ENCODE data around the gene JAKMIP1. TPM values are rescaled to one million over a fixed set of nuclear protein-coding genes. Genes with fewer than 3 reads are reported as not detected.

JAKMIP1 gene
- total RNA-seq, 1 donor from 2014 or later: 0.10 TPM

DNA sequence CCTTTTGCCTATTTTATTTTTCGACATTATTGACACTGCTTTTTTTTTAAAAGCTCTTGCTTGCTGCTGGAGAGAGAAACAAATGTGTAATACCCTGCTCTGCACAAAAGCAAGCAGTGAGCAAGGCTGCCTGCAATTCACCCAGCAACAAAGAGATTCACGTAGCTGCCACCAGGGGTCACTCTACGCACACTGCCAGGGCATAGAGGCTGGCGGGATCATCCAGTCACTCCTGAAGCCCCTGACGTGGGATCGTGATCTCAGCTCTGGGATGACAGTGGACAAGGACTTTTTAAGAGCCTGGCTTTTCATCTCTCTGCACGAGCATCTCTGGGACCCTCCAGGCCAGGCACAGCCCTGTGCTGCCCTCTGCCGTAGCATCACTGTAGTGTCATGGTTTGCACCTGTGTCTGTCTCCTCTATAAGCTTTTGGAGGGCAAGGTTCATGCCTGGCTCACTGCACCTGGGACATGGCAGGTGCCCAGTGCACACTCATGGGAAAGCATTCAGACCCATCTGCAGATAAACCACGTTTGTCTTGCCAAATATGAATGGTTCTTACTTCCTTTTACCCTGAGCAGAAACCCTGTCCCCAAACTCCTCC, 201.9 kb downstream of the JAKMIP1 start:
- peak; percentile 79 for DNase-seq (ENCODE audit: low spot score)

DNA sequence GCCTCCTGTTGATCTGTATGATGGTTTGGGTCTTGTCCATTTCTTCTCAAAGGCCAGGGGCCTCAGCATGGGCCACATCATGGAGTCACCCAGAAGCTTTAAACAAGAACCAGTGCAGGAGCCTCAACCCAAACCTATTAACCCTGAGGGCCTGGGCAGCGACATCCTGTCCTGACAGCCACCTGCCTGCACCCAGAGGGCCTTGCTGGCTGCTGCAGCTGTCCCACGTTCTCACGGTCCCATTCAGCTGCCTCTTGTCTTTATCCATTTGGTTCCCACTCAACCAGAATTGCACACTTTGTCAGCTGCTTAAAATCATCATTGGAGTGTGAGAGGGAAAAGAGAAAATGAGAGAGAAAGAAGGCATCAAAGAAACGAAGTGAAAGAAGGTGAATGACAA, 203.7 kb downstream of the JAKMIP1 start:
- DNase-seq (ENCODE audit: low spot score): no peak

DNA sequence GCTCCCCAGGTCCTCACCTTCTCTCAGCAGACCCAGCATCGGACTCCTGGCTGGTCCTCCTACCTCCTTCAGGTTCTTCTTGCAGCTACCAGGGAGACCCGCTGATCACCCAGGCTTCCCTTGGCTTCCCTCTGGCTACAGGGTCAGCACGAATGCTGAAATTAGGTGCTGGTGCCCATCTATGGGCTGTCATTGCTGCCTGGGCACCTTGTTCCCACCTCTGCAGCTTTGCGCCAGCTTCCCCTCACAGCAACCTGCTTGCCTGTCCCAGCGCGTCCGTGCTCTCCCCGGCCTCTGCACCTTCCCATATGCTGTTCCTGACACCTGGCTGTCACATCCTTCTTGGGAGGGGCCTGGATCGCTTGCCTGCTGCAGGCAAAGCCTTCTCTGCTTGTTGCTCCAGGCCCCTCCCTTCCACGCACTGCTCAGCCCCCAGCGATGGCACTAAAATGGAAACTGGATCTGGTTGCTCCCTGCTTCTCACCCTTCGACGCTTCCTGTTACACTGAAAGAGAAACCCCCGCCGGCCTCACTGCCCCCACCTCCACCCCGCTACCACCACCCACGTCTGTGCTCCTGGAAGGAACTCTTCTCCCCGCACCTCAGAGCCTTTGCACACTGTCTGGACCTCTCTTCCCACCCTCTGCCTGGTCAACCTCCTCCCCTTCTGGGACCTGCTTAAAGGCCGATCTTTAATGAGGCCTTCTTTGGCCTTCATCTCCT, 204.3 kb downstream of the JAKMIP1 start:
- DNase-seq (ENCODE audit: low spot score): peak; percentile 82

DNA sequence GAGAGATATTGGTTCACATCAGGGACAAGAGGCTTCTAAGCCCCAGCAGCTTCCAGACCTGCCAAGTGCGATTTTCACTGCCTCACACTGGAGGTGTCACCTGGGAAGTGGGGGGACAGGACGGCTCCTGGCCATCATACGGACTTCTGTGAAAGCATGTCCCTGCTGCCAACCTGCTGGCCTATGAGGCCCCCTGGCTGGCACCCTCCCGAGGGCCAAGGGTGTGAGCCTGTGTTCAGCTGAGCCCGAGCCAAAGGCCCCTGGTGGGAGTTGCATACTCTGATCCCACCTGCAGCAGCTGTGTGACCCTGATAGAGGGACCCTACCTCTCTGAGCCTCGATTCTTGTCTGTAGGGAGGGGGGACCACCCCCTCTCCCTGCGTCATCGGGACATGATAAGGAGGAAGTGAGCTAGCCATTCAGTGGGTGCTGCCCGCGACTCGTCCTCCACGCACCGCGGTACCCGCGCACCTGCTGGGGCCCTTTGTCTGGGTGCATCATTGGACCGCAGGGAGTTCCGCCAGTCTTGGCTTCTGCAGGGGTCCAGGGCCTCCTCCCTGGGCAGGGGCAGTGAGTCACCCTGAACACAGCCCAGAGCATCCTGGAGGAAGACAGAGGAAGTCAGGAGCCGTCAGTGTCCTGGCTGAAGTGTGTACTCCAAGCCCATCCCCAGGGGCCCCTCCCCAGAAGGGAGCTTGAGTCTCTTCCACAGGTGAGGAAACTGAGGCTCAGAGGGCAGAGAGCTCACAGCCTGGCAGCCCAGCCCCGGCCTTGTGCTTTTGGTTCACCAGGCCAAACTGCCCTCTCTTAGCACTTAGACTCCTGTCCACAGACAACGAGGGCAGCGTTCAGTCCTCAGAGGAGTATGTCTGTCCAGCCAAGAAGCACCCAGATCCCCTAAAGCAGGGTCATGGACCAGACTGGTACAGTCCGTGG, 206.2 kb downstream of the JAKMIP1 start:
- peak; percentile 78 for DNase-seq (ENCODE audit: low spot score)

DNA sequence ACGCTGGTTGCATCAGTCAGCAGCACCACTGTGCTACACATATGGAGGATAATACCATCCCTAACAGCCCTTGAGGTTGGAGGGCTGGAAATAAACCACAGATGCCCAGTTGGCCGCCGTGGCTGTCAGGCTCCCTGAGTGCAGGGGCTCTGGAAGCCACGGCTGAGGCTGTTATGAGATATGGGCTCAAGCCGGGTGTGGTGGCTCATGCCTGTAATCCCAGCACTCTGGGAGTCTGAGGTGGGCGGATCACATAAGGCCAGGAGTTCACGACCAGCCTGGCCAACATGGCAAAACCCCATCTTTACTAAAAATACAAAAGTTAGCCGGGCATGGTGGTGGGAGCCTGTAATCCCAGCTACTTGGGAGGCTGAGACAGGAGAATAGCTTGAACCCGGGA, 207.0 kb downstream of the JAKMIP1 start:
- DNase-seq (ENCODE audit: low spot score): peak; percentile 85

DNA sequence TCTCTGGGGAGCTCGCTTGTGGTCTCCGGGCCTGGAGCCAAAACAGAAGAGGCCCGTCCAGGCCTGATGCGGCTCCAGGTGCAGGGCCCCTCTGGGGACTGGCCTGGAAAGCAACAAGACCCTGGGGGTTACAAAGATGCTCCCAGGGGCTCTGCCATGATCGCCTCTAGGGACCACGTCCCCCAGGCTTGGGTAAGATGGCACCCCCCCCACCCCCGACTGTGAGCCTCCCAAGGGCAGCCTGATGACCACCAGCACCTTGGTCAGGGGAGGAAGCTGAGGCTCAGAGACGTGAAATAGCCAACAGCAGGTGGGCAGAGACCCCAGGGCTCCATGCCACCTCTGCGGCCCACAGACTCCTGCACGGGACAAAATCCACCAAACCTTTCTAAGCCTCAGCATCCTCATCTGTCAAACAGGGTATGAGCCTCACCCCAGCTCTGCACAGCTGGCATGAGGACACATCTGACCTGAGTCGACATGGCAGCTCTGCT, 207.5 kb downstream of the JAKMIP1 start:
- peak; percentile 60 for DNase-seq (ENCODE audit: low spot score)

DNA sequence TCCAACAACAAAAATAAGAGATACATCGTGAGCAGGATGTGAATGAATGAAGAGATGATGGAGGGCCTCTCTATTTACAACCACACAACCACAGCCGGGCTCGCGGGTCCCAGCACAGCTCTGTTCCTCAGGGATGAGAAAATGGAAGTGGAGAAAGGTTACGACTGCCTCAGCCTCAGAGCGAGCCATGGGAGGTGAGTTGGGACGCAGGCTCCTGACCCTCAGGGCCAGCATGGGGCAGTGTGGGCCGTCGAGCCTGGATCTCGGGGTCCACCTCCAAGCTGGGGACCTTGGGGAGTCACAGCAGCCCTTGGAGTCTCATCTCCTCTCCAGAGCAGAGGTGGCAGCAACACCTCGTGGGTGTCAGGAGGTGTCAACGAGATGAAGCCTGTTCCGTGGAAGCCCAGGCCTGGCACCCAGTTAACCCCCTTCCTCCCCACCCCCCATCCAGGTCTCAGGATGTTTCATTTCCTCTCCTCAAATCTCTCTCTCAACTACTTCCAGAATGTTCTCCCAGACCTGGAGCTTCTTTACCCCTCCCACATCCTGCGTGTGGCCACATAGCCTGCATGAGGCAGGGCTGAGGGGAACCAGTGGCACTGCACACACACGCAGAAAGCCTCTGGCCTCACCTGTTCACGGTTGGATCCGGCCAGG, 208.1 kb downstream of the JAKMIP1 start:
- DNase-seq (ENCODE audit: low spot score): peak; percentile 67

DNA sequence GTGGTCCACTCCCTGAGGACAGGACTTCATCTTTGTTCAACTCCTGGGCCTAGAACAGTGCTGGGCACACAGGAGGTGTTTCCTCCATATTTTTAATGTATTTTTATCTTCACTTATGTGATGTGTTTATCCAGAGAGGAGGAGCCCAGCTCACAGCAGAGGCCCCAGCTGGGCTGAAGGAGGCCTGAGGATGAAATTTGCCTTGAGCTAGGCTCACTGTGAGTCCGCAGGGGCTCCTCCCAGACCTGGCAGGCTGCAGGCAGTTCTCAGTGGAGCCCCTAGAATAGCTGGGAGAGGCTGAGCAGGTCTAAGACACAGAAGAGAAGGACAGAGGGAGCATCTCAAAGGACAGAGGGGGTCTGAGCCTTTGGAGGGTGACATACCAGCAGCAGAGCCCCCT, 208.9 kb downstream of the JAKMIP1 start:
- no peak for DNase-seq (ENCODE audit: low spot score)

DNA sequence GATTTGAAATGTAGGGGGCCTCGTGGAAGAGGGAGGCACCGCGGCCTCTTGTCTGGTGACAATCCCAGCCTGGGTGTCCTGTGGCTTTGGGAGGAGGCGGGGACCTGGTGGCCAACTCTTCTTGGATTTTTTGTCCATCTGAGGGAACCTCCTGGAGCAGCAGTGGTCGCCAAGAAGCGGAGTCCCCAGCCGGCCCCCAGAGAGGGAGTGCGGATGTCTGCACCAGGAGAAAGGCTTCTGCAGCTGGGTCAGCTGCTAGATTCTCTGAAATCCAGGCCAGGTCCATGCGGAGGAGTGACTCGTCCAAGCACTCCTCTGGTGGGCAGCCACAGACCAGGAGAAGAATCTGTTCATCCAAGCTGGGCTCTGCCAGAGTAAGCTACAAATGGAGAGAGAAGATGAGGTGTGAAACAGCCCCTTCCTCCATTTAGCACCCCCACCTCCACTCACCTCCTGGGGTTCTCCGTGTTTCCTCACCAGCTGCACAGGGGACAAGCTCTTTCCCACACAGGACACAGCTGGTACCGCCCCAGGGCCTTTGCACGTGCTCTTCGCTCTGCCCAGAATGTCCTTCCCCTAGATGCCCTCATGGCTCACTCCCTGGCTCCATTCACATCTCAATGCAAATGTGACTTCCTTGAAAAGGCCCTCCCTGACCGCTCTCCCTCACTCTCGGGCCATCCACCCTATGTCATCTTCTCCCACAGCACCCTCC, 209.7 kb downstream of the JAKMIP1 start:
- DNase-seq (ENCODE audit: low spot score): peak; percentile 33

DNA sequence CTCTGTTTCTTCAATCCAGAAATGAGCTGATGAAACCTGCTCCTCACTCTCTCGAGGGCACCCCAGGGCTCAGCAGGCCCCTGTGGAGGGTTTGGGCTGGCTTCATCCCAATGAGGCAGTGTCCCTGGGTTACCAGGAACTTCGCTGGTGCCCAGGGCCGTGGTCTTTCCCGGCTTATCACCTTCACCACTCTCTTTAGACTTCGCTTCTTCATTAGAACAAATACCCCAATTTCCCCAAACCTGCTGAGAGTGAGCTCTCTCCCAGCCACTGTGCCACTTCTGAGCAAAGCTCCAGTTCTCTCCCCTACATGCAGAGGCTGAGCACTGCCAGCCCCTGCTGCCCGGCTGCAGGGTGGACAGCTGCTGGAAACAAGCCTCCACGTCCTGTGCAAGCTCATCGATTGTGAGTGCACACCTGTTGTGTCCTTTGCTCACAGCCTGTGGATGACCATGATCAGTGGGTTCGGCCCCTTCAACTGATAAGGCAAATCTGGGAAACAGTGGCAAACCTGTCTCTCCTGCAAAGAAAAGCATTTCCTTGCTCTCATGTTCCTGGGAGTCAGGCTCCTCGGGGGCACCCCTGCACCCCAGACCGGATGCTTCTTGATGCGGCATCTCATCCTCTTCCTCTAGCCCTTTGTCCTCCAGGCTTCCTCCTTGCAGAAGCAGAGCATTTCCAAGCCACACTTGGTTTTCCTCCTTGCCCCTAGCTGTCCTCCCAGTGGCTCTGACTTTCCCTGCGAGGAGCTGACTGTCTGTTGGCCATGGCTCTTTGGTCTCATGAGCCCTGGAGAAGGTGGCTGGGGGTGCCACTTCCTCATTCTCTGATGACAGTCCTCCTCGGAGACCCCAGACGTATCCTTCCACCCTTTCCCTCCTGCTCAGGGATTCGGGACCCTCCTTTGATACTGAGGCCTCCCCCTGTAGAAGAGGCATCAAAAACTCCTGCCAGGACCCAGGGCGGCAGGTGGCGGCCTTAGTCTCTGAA, 210.8 kb downstream of the JAKMIP1 start:
- DNase-seq (ENCODE audit: low spot score): peak; percentile 73

DNA sequence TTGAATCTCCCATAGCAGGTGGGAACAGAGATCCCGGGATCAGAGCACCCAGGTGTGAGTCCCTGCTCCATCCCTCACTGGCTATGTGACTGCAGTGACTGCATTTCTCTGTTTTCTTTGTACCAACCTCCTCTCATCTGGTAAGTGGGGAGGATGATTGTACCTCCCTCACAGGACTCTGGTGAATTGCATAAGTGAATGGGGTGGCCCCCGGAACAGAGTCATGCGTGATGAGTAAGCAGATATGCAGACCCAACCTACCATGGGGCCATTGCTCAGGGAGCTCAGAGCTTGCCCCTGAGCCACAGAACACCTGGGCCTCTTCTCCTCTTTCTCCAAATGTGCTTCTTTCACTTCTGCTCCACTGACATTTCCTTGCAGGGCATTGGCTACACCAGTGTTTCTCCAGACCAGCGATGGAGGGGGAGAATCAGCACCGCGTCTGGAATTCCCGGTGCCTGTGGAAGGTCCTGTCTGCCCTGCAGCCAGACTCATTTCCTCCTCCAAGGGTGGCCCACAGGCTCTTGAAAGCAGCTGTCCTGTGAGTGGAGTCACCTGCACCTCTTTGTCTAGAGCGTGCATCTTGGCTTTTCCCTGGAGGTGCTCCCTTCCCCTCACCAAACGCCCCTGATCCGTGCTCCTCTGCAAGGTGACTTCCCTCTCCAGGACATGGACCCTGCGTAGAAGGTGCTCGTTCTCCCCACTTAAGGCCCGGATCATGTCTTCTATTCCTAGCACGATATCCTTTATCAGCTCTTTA, 212.1 kb downstream of the JAKMIP1 start:
- peak; percentile 71 for DNase-seq (ENCODE audit: low spot score)

DNA sequence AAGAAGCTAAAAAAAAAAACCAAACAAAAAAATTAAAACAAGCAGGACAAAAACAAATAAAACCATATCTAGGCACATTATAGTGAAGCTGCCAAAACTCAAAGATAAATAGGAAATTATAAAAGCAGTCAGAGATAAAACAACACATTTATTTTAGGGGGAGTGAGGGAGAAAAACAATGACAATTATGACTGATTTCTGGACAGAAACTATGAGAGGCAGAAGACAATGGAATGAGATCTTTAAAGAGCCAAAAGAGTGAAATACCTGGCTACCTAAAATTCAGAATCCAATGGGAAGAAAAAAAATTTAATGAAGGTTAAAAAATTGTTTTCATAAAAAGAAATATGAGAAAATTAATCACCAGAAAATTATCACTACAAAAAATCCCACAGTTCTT, 215.5 kb downstream of the JAKMIP1 start:
- no peak for DNase-seq (ENCODE audit: low spot score)

DNA sequence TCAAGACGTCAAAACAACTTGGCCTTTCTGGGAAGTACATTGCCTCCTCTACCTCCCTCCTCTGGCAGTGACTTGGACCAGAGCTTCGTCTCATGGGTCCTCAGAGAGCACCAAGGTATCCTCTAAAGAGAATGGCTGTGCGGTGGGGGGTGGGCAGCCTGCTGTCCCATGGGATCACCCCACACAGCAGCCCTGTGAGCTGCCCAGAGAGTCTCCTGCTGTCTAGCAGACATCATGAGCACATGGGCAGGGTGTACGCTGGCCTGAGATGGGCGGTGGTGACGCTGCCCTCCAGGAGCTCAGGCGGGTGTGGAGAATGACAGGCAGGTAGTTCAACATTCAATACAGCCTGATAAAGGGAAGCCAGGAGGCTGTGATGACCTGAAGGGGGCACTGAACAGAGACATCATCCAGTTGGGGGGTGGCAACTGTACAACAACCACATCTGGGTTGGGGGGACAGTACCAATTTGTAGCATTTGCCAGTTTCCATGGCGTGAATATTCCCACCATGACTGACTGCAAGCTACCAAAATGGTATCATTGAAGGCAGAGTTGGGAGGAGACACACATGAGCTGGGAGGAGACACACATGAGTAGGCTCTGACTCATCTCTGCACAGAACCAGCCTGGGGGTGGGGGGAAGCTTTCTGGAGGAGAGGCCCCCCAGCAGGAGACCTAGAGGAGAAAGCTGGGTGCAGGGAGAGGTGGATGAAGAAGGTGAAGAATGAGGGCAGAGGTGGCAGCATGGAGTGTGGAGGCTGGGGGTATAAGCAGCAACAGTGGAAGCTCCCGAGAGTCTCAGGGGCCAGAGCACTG, 218.0 kb downstream of the JAKMIP1 start:
- peak; percentile 45 for DNase-seq (ENCODE audit: low spot score)

DNA sequence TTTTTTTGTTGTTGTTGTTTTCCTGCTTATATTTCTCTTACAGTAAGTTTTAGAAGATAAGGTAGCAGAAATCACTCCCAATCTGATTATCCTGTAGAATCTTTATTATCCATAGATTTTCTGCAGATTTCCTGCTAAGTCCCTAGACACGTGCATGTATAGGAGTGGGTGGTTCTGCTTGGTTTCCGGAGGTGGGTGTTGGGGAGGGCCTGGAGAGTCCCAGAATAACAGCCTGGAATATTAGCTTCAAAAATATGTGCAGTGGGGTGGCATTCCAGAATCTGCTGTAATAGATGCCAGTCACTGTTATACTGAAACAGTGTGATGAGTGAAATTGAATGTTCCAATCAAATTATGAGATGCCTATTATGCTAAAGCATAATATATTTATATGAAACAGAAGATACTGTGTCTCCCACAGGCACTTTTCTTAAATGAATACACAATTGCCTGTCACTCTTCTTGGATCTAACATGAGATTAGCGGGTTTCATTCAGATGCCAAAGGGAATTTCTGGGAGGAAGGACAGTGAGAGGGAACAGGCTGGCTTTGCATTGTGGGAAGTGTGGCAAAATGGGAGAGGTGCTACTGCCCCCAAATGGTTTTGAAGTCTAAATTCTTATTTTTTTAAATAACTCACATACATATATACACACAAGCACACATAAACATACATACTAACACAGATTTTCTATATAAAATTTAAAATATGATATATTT, 219.8 kb downstream of the JAKMIP1 start:
- no peak for DNase-seq (ENCODE audit: low spot score)

DNA sequence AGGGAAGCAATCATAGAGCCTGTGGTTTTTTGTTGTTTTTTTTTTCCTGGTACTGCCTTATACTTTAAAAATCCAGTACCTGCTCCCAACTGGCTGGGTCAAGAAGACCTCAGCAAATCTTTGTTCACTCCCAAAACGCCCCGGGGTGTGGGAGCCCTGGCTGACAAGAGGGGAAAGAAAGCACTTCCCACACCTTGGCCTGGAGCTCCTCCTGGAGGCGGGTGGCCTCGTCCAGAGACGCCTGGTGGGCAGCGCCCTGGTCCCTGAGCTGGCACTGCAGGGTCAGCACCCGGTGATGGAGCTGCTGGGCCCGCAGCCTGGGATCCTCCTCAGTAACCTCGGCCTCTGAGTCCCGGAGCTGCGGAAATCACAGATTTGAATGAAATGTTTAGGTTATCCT, 220.4 kb downstream of the JAKMIP1 start:
- peak; percentile 87 for DNase-seq (ENCODE audit: low spot score)

DNA sequence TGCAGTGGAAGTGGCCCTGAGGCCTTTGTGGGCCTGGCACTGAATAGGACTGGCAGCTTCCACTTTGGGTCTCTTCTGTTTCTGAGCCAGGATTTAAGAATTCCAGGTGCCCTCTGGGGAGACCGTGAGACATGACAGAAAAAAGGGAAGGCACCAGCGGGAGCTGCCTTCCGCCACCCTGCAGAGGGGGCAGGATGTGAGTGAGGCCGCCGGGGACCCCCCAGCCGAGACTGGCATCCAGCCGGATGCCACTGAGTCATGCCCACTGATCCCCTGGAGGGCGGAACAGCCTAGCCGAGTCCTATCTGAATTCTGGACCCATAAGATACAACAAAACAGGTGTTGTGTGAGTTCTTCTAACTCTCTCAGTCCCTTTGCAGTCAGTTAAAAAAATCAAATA, 223.4 kb downstream of the JAKMIP1 start:
- no peak for DNase-seq (ENCODE audit: low spot score)

DNA sequence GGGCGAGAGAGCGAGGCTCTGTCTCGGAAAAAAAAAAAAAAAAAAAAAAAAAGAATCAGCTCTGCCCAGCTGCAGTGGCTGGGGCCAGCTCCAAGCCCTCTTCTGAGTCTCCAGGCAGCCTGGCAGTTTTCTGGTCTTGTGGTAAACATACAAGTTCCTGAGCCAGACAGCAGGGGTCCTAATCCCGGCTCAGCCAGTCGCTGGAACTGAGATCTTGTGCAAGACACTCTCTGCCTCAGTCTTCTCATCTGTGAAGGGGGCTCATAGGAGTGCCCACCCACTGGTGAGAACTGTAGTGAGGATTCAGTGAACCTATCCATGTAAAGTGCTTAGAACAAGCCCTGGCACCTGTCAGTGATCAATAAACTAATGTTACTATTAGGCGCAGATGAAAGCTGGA, 223.9 kb downstream of the JAKMIP1 start:
- DNase-seq (ENCODE audit: low spot score): peak; percentile 3
